DMS114 treated with DMSO at 0.1 percent for 48 hours (cell line): ENCODE data around the gene PLEK2.
"Not testable (repeated sequence)": the region's sequence is repeated elsewhere in the genome, so short reads cannot be mapped to it uniquely, and the experiment has no call there.

Experiments used
- DNase-seq: peaks from one replicate; lab custom pipeline; 2025; ENCODE audit not compliant: unreplicated experiment; lab: John Stamatoyannopoulos, UW

PLEK2 gene

GRCh38 chr14:67429510-67430205 is 17.7 kb upstream of the PLEK2 start:
- no peak for DNase-seq

DNA sequence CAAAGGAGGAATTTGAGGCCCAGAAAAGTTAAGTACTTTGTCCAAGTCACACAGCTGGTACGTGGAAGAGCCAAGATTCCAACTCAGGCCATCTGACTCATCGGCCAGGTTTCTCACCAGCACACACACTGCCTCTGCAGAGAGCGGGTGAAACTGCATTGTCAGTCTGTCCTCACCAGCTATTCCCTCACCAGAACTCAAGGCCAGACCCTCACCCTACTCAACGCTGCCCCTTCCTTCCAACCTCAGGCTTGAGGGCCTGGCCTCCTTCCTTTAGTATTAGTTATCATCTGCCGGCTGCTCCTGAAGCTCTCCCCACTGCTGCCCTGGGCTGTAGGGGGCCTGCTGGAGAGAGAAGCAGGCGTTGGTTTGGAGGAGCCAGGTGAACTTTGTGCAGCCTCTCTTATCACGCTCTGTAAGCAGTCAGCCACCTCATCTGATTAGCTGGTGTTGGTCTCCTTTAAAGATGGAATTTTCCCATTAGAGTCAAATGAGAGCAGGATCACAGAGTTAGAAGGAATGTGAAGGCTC is 16.6 kb upstream of the PLEK2 start:
- DNase-seq, result no peak

GRCh38 chr14:67426983-67427606 is 15.1 kb upstream of the PLEK2 start:
- peak; percentile 64 for DNase-seq

DNA sequence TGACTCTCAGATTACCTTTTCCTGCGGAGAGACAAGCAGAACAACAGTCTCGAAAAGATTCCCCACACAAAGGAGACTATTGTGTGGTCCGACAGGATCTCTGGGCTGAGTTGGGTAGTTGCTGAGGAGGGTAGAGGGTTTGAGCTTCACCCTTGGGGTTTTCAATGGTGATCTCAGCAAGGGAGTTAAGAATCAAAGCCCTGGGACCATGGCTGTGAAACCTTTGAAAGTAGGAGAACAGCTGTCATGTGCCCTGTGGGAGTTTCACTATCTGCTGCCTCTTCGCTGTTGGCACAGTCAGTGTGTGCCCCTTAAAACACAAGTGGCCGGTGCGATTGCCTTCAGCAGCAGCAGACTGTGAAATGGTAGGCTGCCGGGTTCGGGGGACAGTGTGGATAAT is 14.2 kb upstream of the PLEK2 start:
- no peak for DNase-seq

DNA sequence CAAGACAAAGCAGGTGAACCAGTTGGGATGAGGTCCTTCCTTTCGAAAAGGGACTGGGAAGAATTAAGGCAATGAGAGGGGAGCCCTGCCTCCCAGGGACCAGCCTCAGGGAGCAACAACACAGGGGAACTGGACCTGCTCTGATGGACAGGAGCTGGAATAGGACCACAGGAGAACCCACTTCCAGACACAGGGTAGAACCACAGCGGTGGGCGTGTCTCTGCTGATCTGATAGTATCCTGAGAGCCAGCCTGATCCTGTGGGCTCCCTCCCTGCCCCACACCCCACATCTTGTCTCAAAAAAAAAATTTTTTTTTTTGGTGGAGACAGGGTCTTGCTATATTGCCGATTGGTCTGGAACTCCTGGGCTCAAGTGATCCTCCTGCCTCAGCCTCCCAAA is 13.6 kb upstream of the PLEK2 start:
- DNase-seq, result no peak

DNA sequence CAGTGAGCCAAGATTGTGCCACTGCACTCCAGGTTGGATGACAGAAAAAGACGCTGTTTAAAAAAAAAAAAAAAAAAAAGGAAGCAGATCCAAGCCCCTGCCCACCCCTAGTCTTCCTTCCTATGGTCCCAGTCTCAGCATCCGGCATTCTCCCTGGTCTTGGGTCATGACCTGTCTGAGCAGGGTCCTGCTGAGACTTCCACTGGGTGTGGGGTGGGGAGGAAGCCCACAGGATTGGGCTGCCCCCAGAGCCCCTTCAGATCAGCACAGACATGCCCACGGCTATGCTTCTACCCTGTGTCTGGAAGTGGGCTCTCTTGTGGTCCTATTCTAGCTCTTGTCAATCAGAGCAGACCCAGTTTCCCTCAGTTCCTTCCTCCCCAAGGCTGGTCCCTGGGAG is 12.6 kb upstream of the PLEK2 start:
- DNase-seq, result no peak

DNA sequence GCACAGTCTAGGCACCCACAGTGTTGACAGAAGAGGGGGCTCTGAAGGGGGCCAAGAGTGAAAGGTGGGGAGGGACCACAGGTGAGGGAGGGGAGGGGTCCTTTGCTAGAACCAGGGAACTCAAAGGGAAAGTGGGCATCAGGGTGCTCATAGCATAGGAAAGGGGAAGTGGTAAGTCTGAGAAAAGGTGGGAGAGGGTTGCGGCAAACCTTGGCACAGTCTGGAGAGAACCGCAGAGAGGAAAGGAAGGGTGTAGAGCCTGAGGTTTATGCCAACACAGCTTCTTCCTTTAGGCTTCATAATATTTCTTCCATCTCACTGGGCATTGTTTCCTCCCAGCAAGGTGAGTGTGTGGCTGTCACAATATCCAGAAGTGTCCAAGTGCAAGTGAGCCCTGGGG is 11.5 kb upstream of the PLEK2 start:
- no peak for DNase-seq

GRCh38 chr14:67421356-67422224 is 9.6 kb upstream of the PLEK2 start:
- no peak for DNase-seq

GRCh38 chr14:67420102-67420739 is 8.3 kb upstream of the PLEK2 start:
- DNase-seq, result no peak

DNA sequence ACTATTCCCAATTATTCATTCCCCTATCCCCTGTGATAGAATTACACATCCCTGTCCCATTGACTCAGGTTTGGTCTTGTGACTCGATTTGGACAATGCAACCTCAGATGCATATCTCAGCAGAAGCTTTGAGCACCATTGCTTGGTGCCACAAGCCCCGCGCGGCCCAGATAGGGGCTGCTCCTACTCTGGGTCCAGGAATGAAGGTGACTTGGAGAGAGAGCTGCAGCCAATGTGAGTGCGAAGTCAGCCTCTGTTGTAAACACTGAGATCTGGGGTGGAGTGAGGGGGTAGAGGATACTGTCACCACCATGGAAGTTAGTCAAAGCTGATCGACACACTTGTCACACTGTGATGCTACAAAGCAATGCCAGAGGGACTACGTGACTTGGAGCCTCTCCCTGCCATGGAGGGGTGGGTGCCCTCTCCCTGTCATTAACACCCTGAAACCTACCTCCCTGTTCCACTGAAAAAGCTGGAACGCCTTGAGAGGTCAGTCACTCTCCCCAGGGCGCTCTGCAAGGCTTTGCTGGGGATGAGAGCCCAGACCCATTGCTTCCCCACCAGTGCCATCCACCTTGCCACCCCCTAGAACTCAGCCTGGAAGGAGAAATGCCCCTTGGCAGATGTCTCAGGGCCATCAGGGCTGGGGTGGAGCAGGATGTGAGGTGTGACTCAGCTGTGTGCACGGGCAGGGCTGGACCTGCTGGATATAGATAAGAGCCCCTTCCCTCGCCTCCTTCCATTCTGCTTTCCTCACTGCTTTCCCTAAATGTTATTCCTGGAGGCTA is 6.6 kb upstream of the PLEK2 start:
- DNase-seq, result no peak

- DNase-seq, result no peak
Measured at GRCh38 chr14:67417633-67418032, 5.7 kb upstream of the PLEK2 start.

GRCh38 chr14:67416810-67417209 is 4.8 kb upstream of the PLEK2 start:
- no peak for DNase-seq

DNA sequence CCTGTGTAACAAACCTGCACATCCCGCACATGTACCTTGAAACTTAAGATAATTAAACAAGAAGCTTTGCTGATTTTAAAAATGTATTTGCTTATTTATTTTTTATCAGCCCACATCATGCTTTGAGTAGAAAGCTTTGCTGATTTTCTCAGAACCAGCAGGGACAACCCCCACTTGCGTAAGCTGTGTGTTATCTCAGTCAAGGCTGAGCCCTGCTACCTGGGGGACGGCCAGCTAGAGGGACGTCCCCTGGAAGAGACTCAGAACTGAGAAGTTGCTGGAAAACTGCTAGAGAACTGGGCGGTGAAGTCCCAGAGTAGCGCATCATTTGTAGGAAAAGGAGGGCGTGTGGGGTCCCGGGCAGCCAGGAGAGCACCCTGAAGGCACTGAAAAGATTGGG is 4.1 kb upstream of the PLEK2 start:
- DNase-seq, result no peak

DNA sequence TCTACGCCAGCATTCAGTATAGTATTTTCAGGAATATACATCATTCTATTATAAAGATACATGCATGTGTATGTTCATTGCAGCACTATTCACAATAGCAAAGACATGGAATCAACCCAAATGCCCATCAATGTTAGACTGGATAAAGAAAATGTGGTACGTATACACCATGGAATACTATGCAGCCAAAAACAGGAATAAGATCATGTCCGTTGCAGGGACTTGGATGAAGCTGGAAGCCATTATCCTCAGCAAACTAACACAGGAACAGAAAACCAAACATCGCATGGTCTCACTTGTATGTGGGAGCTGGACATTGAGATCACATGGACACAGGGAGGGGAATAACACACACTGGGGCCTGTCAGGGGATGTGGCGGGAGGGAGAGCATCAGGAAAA is 3.6 kb upstream of the PLEK2 start:
- not testable (repeated sequence) for DNase-seq

- no peak for DNase-seq
Measured at GRCh38 chr14:67413806-67414769, 2.1 kb upstream of the PLEK2 start.

DNA sequence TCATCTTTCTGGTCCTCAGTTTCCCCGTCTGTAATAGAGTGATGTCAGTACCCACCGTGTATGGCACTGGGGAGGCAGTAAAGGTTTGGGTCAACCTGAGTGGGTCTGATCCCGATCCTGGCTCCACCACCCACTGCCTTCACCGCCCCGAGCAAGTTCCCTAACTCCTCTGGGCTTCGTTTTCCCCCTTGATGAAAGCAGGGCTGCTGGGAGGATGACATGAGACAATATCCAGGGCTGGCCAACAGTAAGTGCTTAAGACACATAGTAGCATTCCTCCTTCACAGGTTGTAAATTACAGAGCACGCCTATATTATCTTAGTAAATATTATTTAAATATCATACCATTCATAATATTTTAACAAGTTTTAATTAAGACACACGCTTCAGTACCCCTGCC is 595 bp downstream of the PLEK2 start:
- no peak for DNase-seq

DNA sequence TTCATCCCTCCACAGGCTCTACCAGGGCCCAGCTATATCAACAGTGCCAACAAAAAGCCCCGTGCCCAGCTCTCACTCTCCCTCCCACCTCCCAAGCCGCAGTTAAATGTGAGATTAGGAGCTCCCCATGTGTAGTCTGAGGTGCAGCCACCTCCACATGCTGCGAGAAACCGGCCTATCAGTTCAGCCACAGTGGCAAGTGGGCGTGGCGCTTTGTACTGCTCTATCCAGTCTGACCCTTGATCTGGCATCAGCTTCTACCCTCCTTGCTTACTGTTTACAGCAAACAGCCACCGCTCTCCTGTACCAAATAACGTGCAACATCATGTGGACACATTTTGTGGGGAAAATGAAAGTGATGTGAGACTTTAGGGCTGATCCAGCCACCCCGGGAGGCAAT is 1.7 kb downstream of the PLEK2 start:
- no peak for DNase-seq

DNA sequence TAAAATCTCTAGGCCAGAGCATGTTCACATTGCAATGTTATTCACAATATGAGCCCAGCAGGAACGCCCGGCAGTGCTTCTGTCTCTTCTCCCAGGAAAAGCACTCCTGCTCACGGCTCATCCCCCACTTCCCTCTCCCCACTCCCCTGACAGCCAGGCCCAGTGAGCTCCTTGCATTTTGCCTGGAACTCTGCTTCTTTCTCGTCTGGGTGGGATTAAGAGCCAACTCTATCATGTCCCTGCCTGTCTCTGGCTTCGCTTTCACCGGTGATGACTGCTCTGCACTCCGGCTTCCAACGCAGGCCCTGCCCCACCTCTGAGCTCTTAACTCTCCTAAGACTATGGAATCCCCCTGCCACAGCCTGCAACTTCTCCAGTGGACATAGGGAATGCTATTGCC is 2.5 kb downstream of the PLEK2 start:
- DNase-seq, result no peak

GRCh38 chr14:67408122-67408801 is 3.7 kb downstream of the PLEK2 start:
- not testable (repeated sequence) for DNase-seq
